Activated T-cell treated with anti-CD3 and anti-CD28 coated beads for 4 hours (primary cell): ENCODE data around the gene GALNTL6.
"Not testable (repeated sequence)": the region's sequence is repeated elsewhere in the genome, so short reads cannot be mapped to it uniquely, and the experiment has no call there.

Experiments used
- DNase-seq: peaks from one replicate; pipeline ENCODE4 v3.0.0-alpha.2; 2020

GALNTL6 gene

DNA sequence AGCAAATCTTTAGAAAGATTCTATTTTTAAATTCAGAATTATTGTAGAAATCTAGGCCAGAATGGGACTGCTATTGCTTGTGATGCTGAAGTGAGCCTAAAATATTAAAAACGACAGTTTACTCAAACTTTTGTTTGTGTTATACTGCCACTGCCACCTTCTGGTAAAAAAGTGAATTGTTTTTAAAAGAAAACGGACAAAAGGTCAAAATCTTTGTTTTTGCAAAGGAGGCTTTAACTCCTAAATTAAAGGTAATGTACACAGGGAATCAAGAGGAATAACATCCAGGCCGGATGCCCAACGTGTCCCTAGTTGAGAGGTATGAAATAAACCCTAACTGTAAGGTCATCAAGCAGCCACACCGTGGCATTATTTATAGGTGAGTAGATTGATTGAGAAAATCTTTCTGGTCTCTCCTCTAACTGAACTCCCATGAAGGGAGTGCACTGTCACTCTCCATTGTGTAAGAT is 1017.1 kb downstream of the GALNTL6 start:
- no peak for DNase-seq

DNA sequence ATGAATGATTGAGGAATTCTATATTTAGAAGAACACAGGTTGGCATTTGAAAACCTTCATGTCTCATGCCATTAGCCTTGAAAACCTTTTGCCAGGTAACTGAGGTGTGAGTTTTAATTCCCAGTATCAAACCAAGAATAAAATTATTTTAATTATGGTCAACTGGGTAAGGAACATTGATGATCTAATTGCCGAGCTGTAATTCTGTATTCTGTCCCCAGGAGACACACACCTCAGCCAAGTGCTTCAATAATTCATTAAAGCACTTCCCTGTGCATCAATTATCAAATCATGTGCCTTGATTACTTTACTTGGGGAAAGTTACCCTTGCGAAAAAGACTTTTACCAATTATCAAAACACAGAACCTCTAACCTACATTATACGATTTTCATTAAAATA is 1023.5 kb downstream of the GALNTL6 start:
- no peak for DNase-seq

GRCh38 chr4:172838111-172838510 is 1024.9 kb downstream of the GALNTL6 start:
- DNase-seq, result no peak

DNA sequence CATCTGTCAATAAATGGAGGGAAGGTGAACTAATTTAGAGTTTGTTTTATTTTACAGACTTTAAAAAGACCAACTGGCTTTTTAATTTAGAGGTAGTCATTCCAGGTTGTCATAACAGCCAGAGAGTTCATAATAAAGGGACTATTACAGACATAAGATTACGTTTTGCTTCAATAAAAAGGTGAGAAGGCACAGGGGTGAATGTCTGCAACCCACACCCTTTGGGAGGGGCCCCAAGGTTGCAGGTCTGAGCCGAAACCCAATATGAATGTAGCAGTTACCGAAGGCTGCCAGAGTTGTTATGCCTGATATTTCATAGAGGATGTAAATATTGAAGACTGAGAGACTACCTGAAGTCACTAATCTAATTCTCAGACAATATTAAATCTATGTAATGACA is 1025.7 kb downstream of the GALNTL6 start:
- no peak for DNase-seq

- no peak for DNase-seq
These were observed 1029.6 kb downstream of the GALNTL6 start for GRCh38 chr4:172842779-172843178.

- no peak for DNase-seq
These were observed 1030.0 kb downstream of the GALNTL6 start for GRCh38 chr4:172843192-172843591.

DNA sequence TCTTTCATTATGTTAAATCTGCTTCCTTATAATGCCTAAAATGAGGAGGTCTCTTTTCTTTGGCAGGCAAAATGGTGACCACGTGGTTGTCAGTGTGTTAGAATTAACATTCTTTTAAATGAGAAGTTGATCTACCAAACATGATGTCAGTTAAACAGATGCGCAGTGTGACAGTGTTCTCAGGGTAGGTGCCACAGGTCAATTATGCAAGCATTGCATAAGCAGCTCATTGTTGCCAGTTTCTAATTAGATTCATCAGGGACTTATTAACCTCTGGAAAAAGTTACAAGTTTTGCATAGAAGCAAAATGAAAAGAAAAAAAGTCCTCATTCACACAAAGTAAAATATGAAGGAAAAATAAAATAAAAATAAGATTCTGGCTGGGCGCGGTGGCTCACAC is 1031.4 kb downstream of the GALNTL6 start:
- no peak for DNase-seq

GRCh38 chr4:172845281-172845680 is 1032.1 kb downstream of the GALNTL6 start:
- DNase-seq, result no peak

DNA sequence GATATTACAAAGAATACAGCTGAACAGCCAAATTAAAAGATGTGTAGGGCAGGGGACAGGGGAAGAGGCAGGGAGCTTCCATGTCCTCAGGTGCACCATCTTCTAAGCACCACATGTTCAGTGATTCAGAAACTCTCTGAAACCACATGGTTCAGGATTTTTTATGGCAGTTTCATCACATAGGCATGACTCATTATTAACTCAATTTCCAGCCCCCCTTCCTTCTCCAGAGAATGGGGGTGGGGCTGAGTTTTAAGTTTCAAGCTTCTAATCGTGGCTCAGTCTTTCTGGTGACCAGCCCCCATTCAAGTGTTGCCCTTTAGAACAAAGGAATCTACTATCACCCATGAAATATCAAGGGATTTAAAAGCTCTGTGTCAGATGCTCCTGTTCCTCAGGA is 1037.6 kb downstream of the GALNTL6 start:
- DNase-seq, result no peak

- DNase-seq, result no peak
These were observed 1038.3 kb downstream of the GALNTL6 start for GRCh38 chr4:172851534-172851933.

DNA sequence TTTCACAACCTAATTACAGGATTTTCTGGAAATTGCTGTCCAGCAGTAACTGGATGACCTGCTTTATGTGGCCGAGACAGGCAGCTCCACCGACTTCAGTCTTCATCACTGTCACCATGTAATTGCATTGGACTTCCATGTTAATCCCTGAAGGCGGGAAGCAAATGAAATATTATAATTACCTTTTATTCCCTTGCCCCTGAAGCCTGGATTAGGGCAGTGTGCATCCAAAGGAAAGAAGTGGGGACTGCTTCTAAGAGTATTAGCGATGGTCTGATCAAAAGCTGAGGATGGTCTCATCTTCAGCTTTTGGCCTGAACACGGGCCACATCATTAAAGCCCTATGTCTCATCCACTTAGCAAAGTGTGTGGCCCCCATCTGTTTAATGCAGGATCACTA is 1043.8 kb downstream of the GALNTL6 start:
- DNase-seq, result no peak

- DNase-seq, result no peak
These were observed 1045.6 kb downstream of the GALNTL6 start for GRCh38 chr4:172858731-172859230.

- DNase-seq, result no peak
These were observed 1051.9 kb downstream of the GALNTL6 start for GRCh38 chr4:172865103-172865502.

- no peak for DNase-seq
These were observed 1052.4 kb downstream of the GALNTL6 start for GRCh38 chr4:172865531-172866127.

- DNase-seq, result no peak
These were observed 1053.2 kb downstream of the GALNTL6 start for GRCh38 chr4:172866421-172866820.

- DNase-seq, result no peak
These were observed 1054.6 kb downstream of the GALNTL6 start for GRCh38 chr4:172867835-172868234.

- DNase-seq, result no peak
These were observed 1055.1 kb downstream of the GALNTL6 start for GRCh38 chr4:172868271-172868670.

GRCh38 chr4:172869621-172870268 is 1056.5 kb downstream of the GALNTL6 start:
- no peak for DNase-seq

DNA sequence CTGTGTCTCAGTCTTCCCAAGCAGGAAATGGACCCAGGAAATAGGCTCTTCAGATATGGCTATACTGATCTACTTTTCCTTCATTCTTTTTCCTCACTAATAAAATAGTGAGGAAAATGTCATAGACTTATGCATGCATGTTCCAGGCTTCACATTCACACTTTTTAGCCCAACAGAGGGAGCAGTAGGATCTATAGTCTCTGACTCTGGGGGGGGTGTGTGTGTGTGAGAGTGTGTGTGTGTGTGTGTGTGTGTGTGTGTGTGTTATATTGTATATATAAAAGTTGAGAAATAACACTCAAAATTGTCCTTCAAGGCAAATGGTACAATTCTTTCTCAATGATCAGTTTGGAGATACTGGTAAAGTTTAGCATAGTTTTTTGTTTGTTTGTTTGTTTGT is 1058.2 kb downstream of the GALNTL6 start:
- no peak for DNase-seq

- no peak for DNase-seq
These were observed 1061.7 kb downstream of the GALNTL6 start for GRCh38 chr4:172874944-172875343.

GRCh38 chr4:172876394-172876793 is 1063.2 kb downstream of the GALNTL6 start:
- no peak for DNase-seq

DNA sequence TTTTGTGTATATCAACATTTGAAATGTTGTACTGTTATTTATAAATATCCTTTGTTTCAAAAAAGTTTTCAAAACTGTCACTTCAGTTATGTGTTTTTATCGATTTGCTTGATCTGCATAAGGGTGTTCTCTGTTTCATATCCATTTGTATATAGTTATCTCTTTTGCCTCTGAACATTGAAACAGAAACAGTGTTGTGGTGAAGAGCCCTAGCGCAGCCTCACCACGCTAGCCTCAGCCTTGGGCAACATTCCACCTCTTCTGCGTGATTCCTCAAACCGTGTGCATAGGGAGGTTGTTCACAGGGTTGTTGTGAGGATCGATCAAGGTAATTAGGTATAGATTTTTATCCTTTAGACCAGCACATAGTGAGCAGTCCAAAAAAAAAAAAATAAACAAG is 1068.4 kb downstream of the GALNTL6 start:
- DNase-seq, result no peak

DNA sequence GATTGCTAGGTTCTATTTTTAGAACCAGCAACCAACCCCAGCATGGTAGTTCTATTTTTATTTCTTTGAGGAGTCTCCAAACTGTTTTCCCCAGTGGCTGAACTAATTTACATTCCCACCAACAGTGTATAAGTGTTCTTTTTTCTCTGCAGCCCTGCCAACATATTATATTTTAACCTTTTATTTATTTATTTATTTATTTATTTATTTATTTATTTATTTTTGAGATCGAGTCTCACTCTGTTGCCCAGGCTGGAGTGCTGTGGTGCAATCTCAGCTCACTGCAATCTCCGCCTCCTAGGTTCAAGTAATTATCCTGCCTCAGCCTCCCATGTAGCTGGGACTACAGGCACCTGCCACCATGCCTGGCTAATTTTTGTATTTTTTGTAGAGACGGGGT is 1074.2 kb downstream of the GALNTL6 start:
- DNase-seq, result not testable (repeated sequence)

GRCh38 chr4:172887959-172888358 is 1074.8 kb downstream of the GALNTL6 start:
- no peak for DNase-seq

- DNase-seq, result no peak
These were observed 1079.1 kb downstream of the GALNTL6 start for GRCh38 chr4:172892300-172892699.
